A673 (cell line): ENCODE data around the gene PGAM4. TPM values are rescaled to one million over a fixed set of nuclear protein-coding genes. Genes with fewer than 3 reads are reported as not detected.

ENCODE experiments used
- BruUV-seq: library from RNA; stranded (reverse); fragments of 400-500 nt; replicated peaks from 2 replicates; lab custom pipeline; 2021; lab: Mats Ljungman, UMichigan
- CTCF ChIA-PET: fragments of 300-600 bp; sonication (Branson Sonifier 250); formaldehyde crosslinking; loops from one replicate; lab custom pipeline; 2022; ENCODE audit warnings: antibody characterized with exemption; lab: Charles Lee
- POLR2A ChIA-PET: fragments of 300-600 bp; sonication (Branson Sonifier 250); formaldehyde crosslinking; loops from one replicate; lab custom pipeline; 2022; ENCODE audit warnings: antibody characterized with exemption; ENCODE audit not compliant: low non-redundant PET; lab: Charles Lee
- DNase-seq: peaks from one replicate; pipeline ENCODE4 v3.0.0-alpha.2; 2015; ENCODE audit warnings: low spot score
- H3K27ac ChIP-seq: fragments of 200-600 bp; sonication (generic); 2 replicates; pipeline ENCODE4 v1.5.1; 2016; ENCODE audit warnings: mixed run types, low read depth, mild to moderate bottlenecking, mixed read lengths, antibody characterized with exemption, low read length; ENCODE audit not compliant: poor library complexity, severe bottlenecking
- H3K27me3 ChIP-seq: fragments of 200-600 bp; sonication (generic); replicated peaks from 2 replicates; pipeline ENCODE4 v1.6.1; 2017; ENCODE audit warnings: mixed run types, low read depth, mild to moderate bottlenecking, mixed read lengths, antibody characterized with exemption, low read length; ENCODE audit not compliant: insufficient read depth, poor library complexity
- H3K36me3 ChIP-seq: fragments of 200-600 bp; sonication (generic); 2 replicates; pipeline ENCODE4 v1.6.1; 2016; ENCODE audit warnings: mixed run types, mild to moderate bottlenecking, mixed read lengths, antibody characterized with exemption, low read length; ENCODE audit not compliant: insufficient read depth, poor library complexity, severe bottlenecking
- H3K4me1 ChIP-seq: fragments of 200-600 bp; sonication (generic); 2 replicates; pipeline ENCODE4 v1.6.1; 2017; ENCODE audit warnings: mixed run types, mild to moderate bottlenecking, mixed read lengths, antibody characterized with exemption, low read length; ENCODE audit not compliant: insufficient read depth, poor library complexity, severe bottlenecking
- H3K4me3 ChIP-seq: fragments of 200-600 bp; sonication (generic); 2 replicates; pipeline ENCODE4 v1.5.1; 2016; ENCODE audit warnings: low read depth, mixed run types, mild to moderate bottlenecking, mixed read lengths, low read length; ENCODE audit not compliant: poor library complexity, severe bottlenecking
- H3K9me3 ChIP-seq: fragments of 200-600 bp; sonication (generic); 2 replicates; pipeline ENCODE4 v1.6.1; 2016; ENCODE audit warnings: mixed run types, low read depth, mild to moderate bottlenecking, mixed read lengths, antibody characterized with exemption, low read length; ENCODE audit not compliant: poor library complexity, severe bottlenecking
- EZH2 ChIP-seq: fragments of 200-600 bp; sonication (generic); IDR thresholded peaks from 2 replicates; pipeline ENCODE4 v1.6.1; 2017; ENCODE audit warnings: borderline replicate concordance, low read depth, mild to moderate bottlenecking, mixed read lengths, antibody characterized with exemption, low read length; ENCODE audit not compliant: poor library complexity, severe bottlenecking
- intact Hi-C: fragments of 100-400 bp; cut with micrococcal nuclease; formaldehyde crosslinking; loops from one replicate; pipeline ENCODE4 v1.10.0; 2022; ENCODE audit not compliant: unreplicated experiment
- total RNA-seq: library from RNA; stranded (reverse); gene quantifications from 2 replicates; pipeline ENCODE4 v1.2.3, GENCODE V29; 2021
- TF ChIP-seq, protein P1 (sequence below): fragments of 300-800, 200-600 bp; sonication (generic); conservative IDR thresholded peaks from 2 replicates; pipeline ENCODE4 v1.5.1; 2017; ENCODE audit warnings: low read depth, mild to moderate bottlenecking, antibody characterized with exemption, low read length, moderate library complexity, mixed read lengths

PGAM4 gene
- total RNA-seq, 1 experiment from 2014 or later = not detected

DNA sequence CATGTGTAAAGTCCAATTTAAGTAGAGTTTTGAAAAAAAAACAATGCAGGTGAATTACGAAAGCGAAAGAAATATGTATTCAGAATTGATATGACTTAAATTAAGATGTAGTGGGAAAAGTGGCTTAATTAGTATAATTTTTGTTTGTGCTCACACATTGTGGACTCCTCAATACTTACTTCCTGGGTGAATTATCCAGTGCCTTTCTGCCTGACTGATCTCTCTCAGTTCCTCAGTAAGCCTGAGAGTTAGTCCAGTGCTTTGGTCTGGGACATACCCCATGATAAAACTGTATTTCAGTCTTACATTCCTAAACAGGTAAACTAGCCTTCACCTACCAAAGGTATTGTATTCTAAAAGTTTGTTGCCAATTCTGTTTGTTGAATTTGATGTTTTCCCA, 8.4 kb downstream of the PGAM4 start:
- ChIA-PET POLR2A (no interaction called here), CTCF (no interaction called here)
- DNase-seq = no peak
- Histone ChIP-seq H3K27ac (no peak overlapping the region), H3K27me3 (no peaks in the 10 kb centered on the region), H3K36me3 (no peaks in the 10 kb centered on the region), H3K9me3 (no peaks in the 10 kb centered on the region), H3K4me1 (no peaks in the 10 kb centered on the region), H3K4me3 (no peak overlapping the region)
- TF ChIP-seq, protein P1, sequence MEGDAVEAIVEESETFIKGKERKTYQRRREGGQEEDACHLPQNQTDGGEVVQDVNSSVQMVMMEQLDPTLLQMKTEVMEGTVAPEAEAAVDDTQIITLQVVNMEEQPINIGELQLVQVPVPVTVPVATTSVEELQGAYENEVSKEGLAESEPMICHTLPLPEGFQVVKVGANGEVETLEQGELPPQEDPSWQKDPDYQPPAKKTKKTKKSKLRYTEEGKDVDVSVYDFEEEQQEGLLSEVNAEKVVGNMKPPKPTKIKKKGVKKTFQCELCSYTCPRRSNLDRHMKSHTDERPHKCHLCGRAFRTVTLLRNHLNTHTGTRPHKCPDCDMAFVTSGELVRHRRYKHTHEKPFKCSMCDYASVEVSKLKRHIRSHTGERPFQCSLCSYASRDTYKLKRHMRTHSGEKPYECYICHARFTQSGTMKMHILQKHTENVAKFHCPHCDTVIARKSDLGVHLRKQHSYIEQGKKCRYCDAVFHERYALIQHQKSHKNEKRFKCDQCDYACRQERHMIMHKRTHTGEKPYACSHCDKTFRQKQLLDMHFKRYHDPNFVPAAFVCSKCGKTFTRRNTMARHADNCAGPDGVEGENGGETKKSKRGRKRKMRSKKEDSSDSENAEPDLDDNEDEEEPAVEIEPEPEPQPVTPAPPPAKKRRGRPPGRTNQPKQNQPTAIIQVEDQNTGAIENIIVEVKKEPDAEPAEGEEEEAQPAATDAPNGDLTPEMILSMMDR = no peak
- TF ChIP-seq EZH2 = no peak
- intact Hi-C loops = no loop called here
- BruUV-seq = no TSS peak

DNA sequence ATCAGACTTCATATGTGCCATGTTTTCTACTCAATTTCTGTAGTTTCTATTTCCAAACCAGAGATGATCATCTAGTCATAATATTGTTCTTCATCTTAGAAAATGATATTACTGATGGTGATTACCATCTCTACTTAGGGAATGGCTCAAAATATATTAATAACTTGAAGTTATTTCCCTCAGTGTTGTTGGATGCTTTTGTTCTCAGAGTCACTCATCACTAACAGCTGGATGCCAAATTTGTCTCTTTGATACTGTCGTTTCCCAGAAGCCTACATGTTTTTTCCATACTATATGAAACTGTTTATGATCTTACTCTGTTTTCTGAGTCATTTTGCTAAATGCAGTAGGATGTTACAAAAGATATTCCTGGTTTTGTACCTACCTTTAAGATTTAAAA, 8.9 kb downstream of the PGAM4 start:
- CTCF ChIA-PET = no interaction called here
- POLR2A ChIA-PET = no interaction called here
- Histone ChIP-seq H3K27ac (no peak overlapping the region), H3K4me1 (no peaks in the 10 kb centered on the region), H3K36me3 (no peaks in the 10 kb centered on the region), H3K4me3 (no peak overlapping the region), H3K27me3 (no peaks in the 10 kb centered on the region), H3K9me3 (no peaks in the 10 kb centered on the region)
- DNase-seq = no peak
- no TSS peak for BruUV-seq
- TF ChIP-seq, protein P1 = no peak
- no peak for TF ChIP-seq EZH2
- intact Hi-C loops = no loop called here

DNA sequence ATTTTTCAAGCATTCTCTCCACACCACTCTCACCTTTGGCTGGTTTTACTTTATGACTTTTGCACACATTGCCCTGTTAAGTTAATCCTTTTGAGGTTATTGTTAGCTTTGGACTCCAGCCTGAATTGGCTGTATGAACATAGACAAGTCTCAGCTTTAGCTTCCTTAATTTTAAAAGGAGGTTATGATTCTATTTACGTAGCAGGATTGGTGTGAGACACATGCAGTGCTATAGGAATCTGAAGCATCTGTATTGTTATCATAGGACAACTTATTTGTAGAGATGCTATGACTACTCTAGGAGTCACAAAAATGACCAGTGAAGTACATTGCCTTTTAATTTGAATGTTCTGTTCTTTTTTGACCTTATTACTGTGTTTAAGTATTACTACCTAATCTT, 15.7 kb downstream of the PGAM4 start:
- TF ChIP-seq, protein P1 = no peak
- no peak for TF ChIP-seq EZH2
- H3K27ac ChIP-seq = no peak overlapping the region
- ChIA-PET POLR2A (no interaction called here), CTCF (no interaction called here)
- H3K9me3 ChIP-seq = no peaks in the 10 kb centered on the region
- no peak for DNase-seq
- H3K27me3 ChIP-seq = no peaks in the 10 kb centered on the region
- intact Hi-C loops = no loop called here
- no peak overlapping the region for H3K4me3 ChIP-seq
- no peaks in the 10 kb centered on the region for H3K36me3 ChIP-seq
- H3K4me1 ChIP-seq = no peaks in the 10 kb centered on the region
- no TSS peak for BruUV-seq
